Fibroblast of skin of right quadriceps (primary cell): Measurements from ENCODE around the gene FUBP3.
"Not testable (repeated sequence)": the region's sequence is repeated elsewhere in the genome, so short reads cannot be mapped to it uniquely, and the experiment has no call there.

Source experiments
- DNase-seq: peaks from one replicate; pipeline ENCODE4 v3.0.0-alpha.2; 2013

The FUBP3 gene

DNA sequence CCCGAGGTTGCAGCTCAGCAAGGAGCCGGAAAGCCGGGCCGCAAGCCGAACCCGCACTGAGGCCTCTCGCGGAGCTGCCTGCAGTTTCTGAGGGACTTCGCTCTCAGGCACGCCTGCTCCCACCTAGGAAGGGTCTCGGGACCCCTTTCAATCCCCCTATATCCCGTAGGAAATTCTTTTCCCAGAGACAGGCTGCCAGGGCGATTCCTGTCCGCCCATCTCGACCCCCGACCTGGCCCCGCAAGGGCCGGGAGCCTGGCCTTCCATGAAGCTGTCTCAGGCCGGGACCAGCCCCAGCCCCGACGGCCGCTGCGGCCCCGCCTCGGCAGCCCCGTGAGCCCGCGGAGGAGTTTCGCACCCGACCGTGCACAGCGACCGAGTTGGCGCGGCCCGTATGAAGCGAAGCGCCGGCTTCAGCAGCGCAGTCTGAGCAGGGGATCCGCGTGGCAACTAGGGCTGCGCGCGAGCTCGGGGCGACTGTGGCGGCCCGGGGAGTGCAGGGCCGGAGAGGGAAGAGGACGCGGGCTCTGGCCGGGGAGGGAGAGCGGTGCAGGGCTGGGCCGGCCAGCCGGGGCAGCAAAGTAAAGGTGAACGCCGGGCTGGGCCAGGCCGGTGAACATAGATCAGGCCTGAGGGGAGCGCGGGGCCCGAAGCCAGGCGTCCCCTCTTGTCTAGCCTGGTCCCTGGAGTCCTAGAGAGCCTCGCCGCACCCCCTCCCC, 84.0 kb downstream of the FUBP3 start:
- no peak for DNase-seq

- no peak for DNase-seq
Measured at GRCh38 chr9:130663977-130664250, 84.5 kb downstream of the FUBP3 start.

GRCh38 chr9:130664251-130665028, 85.1 kb downstream of the FUBP3 start, which contains the start of gene PRDM12:
PRDM12 (plus strand) TSS chr9:130664594; CDS start chr9:130664654, 60 bp downstream.
- no peak for DNase-seq

GRCh38 chr9:130665029-130665430, 85.7 kb downstream of the FUBP3 start:
- DNase-seq = no peak

DNA sequence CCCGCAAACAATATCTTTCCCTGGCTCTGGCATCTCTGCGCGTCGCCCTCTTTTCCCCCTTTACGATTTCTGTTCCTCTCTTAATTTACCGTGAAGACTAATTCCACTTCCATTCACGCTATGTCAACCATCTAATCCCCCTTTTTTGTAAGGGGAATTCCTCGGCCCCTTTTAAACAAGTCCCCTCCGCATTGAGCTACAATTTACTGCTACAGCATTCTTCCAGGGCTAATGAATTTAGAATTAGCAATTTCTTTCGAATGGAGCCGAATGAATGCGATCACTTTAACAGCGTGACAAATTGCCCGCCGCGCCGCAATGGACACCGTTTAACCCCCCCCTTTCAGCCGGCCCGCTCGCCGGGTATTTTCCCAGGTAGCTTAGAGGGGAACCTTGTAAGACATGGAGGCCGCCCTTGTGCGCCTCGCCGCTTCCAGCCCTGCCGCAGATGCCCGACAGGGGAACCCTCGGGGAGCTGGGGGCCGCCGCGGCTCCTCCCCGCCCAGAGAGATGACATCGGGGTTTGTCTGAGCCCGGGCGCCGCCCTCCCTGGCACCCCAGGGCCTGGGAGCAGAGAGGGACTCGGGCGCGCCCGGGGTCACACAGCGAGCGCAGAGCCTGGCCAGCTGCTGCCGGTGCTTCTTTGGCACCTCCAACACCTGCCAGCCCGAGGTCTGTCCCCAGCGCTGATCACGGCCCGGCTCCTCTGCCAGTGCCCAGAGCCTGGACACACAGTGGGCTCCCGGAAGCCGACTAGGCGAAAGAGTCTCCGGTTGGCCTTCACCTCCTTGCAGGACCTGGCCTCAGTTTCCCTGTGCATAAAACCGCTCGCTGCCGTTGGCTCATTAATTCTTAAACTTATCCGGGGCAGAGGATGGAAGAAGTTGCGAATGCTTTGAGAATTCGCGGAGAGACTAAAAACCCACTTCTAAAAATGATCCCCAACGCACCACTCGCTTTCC, 86.3 kb downstream of the FUBP3 start:
- DNase-seq = no peak

GRCh38 chr9:130666393-130667119, 87.2 kb downstream of the FUBP3 start:
- no peak for DNase-seq

DNA sequence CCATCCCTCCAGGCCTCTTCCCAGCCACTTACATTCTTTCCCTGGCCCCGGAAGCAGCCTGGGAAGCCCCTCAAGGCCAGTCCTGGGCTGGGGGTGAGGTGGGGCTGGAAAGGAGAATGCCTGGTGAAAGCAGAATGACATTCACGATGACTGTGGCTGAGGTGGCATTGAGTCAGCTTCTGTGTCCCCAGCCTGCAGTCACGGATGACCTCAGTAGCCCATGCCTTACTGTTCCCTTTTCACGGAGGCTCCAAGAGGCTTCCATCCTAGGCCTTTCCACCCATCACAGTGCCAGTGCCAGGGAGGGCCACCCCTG, 87.7 kb downstream of the FUBP3 start:
- no peak for DNase-seq

DNA sequence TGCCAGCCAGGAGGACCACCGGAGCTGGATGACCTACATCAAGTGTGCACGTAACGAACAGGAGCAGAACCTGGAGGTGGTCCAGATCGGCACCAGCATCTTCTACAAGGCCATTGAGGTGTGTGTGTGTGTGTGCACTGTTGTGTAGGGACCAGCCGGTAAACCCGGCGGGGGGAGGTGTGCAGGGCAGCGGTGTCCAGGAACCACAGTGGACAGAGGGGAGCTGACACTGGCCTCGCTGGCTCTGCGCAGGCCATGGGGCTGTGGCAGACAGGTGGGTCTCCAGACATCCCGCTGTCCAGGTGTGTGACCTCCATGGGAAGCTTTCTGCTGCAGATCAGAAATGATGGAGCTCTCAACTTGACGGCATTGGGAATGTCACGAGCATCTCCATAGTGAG, 88.8 kb downstream of the FUBP3 start:
- no peak for DNase-seq

GRCh38 chr9:130668659-130669058, 89.3 kb downstream of the FUBP3 start:
- DNase-seq = no peak

GRCh38 chr9:130669965-130670364, 90.6 kb downstream of the FUBP3 start:
- no peak for DNase-seq

DNA sequence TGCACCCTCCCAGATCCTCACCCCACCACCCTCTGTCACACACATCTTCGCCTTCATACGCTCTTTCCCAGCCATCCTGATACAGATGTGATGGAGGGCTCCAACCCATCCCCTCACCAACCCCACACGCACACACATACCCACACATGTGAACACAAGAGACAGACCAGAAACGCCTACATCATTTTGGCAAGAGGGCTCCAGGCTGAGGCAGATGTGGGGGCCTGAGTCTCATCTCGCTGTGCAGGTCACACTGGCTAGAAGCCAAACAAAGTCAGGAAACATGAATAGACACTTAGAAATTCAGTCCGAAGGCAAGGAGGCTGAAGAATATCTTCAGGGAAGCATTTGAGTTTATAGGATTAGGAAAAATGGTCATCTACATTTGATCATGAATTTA, 91.3 kb downstream of the FUBP3 start:
- peak; percentile 40 for DNase-seq

DNA sequence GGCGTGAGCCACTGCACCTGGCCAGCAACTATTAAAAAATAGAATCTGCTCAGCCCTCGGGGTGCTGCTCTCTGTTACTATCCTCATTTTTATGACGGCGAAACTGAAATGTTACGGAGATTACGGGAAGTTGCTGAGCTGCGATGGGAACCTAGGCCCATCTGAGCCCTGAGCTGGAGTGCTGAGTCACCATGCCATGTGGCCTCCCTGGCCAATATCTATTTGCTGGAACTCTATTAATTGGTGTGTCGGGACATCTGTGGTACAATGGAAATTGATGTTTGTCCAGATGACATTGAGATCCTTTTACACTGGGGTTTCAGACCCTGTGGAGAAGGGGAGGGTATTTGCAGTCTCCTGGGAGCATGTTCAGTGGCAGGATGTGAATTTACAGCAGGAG, 93.1 kb downstream of the FUBP3 start:
- no peak for DNase-seq

- no peak for DNase-seq
Measured at GRCh38 chr9:130672933-130673615, 93.7 kb downstream of the FUBP3 start.

DNA sequence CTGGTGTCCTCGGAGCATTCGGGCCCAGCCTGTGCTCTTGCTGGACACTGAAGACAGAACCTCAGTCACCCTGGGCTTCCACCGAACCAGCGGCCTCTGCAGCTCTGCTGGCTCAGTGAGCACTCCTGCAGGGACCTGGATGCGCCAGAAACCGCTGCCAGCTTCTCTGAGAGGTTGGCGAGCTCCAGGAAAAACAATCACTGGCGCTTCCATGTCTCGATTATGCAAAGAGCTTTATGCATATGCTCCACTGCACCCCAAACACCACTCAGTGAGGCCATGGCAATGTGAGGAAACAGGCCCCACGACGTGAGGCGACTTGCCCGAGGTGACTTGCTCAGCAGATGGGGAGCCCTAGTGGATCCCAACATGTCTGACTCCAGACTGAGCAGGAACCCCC, 96.0 kb downstream of the FUBP3 start:
- DNase-seq = no peak

DNA sequence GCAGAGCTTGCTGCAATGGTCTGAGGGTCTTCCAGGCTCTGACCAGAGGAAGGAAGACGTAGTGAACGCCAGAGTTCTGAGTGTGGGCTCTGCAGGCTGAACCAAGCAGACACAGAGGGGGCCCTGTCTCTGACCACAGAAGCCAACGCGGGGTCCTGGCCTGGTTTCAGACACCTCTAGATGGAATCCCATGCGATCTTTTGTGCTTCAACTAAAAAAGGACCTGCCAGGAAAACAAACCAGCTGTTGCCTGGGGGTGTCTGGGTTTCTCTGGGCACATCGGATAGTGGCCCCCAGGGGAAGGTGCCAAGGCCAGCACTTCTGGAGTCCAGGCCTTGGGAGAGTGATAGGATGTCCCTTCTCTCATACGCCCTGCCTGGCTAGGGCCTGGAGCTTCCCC, 97.9 kb downstream of the FUBP3 start:
- DNase-seq = no peak

DNA sequence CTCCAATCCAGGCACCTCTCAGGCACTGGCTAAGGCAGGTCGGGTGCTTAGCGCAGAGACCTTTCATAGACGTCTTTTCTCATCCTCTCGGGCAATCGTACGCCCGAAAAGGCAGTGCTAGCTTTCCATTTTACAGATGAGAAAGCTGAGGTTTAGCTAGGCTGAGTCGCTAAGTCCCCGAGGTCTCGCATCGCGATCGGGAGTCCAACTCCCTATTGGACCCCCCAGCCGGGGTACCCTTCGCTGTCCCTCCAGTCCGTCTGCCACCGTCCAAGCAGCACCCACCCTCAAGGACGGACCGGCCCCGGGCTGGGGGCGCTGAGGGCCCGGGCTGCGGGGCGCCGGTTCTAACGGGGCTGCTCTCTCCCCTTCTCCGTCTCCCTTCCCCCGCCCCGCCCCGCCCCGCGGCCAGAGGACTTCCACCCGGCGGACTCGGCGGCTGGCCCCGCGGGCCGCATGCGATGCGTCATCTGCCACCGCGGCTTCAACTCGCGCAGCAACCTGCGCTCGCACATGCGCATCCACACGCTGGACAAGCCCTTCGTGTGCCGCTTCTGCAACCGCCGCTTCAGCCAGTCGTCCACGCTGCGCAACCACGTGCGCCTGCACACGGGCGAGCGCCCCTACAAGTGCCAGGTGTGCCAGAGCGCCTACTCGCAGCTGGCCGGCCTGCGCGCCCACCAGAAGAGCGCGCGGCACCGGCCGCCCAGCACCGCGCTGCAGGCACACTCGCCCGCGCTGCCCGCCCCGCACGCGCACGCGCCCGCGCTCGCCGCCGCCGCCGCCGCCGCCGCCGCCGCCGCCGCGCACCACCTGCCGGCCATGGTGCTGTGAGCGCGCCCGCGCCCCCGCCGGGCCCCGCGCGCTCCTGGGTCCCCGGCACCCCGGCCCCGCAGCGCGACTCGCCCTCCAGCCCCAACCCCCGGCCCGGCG, 101.7 kb downstream of the FUBP3 start:
- DNase-seq = peak; percentile 68

DNA sequence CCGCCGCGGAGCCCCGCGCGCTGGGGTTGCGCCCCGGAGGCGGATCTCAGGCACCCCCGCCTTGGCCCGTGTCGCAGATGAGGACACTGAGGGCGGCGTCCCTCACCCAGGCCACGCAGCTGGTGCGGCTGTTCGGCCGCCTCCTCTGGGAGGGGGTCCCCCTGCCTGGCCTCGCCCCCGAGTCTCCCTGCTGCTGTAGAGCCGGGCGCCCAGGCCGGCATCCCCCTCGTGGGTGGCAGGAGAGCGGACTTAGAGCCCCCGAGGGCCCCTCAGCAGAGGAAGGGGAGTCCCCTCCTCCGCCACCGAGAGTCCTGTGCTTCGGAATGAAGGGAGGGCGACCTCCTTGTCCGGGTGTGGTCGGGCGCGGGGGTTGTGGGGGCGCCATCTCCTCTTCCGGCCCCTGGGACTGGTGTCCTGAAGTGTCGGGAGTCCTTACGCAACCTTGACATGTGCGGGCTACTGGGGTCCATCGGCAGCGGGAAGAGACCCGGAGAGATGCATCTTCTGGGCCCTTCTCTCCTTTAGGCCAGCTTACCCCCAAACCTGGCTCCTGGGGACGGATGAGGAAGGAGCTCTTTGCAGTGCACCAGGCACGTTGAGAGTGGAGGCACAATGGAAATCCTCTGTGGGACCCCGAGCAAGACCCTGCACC, 102.5 kb downstream of the FUBP3 start:
- DNase-seq = no peak

DNA sequence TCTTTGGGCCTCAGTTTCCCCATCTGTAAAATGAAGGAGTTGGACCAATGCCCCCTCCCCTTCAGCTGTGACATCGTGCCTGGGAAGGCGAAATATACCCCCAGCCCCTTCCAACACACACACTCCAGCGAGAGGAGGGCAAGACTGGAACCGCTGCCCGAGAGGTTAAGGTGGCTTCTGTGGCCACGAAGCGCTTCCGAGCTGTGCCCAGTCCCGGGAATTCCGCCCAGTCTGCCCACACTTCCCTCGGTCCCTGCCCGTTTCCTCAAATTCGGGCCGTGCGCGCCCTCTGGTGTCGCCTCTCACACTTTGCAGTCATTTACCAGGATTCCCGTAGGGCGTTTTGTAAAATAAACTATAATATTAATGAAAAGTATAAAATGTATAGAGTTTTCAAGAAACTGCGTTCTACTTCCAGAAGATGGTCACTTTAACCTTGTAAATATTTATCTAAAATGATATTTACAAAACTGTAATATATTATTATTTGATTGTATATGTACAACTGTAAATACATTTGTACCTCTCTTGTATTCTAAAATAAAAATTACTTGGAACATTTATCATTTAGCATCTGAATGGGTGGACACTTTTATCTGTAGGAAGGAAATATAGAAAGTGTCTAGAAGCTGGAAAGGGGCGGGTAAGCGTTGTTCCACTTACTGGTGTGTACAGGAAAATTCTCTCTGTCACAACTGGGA, 103.2 kb downstream of the FUBP3 start:
- peak; percentile 56 for DNase-seq

DNA sequence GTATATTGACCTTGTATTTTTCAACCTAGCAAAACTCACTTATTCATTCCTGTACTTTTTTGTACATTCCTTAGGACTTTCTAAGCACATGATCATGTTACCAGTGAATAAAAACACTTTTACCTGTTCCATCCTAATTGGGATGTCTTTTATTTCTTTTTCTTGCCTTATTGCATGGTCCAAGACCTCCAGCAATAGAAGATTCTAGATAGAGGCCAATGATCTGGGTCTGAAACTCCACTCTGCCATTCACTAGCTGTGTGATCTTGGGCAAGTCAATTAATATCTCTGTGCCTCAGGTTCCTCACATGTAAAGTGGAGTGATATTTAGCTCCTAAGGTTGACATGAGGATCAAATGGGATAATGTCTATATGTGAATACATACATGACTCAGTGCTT, 105.7 kb downstream of the FUBP3 start:
- no peak for DNase-seq

DNA sequence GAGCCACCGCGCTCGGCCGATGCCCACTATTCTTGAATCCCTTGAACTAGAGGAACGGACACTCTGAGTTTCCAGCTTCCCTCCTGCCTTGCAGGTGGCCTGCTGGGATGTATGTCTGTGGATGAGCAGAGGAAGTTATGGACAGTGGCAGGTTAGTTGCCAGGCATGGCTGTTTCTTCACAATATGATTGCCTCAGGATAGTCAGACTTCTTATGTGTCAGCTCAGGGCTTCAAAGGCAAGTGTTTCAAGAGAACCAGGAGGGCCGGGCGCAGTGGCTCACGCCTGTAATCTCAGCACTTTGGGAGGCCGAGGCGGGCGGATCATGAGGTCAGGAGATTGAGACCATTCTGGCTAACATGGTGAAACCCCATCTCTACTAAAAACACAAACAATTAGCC, 106.6 kb downstream of the FUBP3 start:
- not testable (repeated sequence) for DNase-seq
